CD14-positive monocyte (primary cell): Measurements from ENCODE around the gene ZNF184. TPM values are rescaled to one million over a fixed set of nuclear protein-coding genes. Genes with fewer than 3 reads are reported as not detected.

Source experiments
- DNase-seq, 3 donors: peaks; one replicate each; pipeline ENCODE4 v3.0.0-alpha.2; 2011 to 2022
- H2AFZ ChIP-seq: 2 replicates; pipeline ENCODE4 v1.6.0; 2012; ENCODE audit warnings: mild to moderate bottlenecking, low read depth, low read length, inconsistent platforms; ENCODE audit not compliant: insufficient read depth, poor library complexity, severe bottlenecking
- H3K27ac ChIP-seq, 2 donors: 1 replicate in 1 of 2; 2 replicates in 1 of 2; pipeline ENCODE4 v1.5.1; 2012 to 2013; ENCODE audit warnings: low read length in 2 of 2, control low read depth in 1 of 2, inconsistent platforms in 1 of 2, low read depth in 1 of 2, mild to moderate bottlenecking in 1 of 2
- H3K27me3 ChIP-seq, 2 donors: one replicate each; pipeline versions ENCODE4 v1.6.0 to v1.6.1; 2011 to 2013; ENCODE audit warnings: low read length in 2 of 2; ENCODE audit not compliant: control insufficient read depth in 2 of 2, insufficient read depth in 2 of 2
- H3K36me3 ChIP-seq, 2 donors: replicated peaks in 1 of 2; 1 replicate in 1 of 2; 2 replicates in 1 of 2; pipeline versions ENCODE4 v1.5.1 to v1.6.1; 2012 to 2013; ENCODE audit warnings: low read length in 2 of 2, control low read depth in 1 of 2, inconsistent platforms in 1 of 2, mild to moderate bottlenecking in 1 of 2; ENCODE audit not compliant: insufficient read depth in 2 of 2, control insufficient read depth in 1 of 2
- H3K4me1 ChIP-seq, 2 donors: 1 replicate in 1 of 2; 2 replicates in 1 of 2; pipeline versions ENCODE4 v1.5.1 to v1.6.1; 2012 to 2013; ENCODE audit warnings: low read length in 2 of 2, control low read depth in 1 of 2, inconsistent platforms in 1 of 2, mild to moderate bottlenecking in 1 of 2, moderate library complexity in 1 of 2; ENCODE audit not compliant: insufficient read depth in 2 of 2, control insufficient read depth in 1 of 2
- H3K4me2 ChIP-seq: replicated peaks from 2 replicates; pipeline ENCODE3; 2012; ENCODE audit warnings: low read length, moderate library complexity, mild to moderate bottlenecking; ENCODE audit not compliant: poor library complexity, severe bottlenecking; ENCODE audit errors: extremely low read depth
- H3K4me3 ChIP-seq, 3 experiments: fragments of 200-600 bp in 1 of 3; sonication (generic) in 1 of 3; replicated peaks in 1 of 3; 1 replicate in 2 of 3; 2 replicates in 1 of 3; pipeline ENCODE4 v1.5.1; 2011 to 2013; ENCODE audit warnings: low read length in 3 of 3, mild to moderate bottlenecking in 3 of 3, control low read depth in 2 of 3, low read depth in 2 of 3, inconsistent platforms in 1 of 3, moderate library complexity in 1 of 3
- H3K79me2 ChIP-seq: 2 replicates; pipeline ENCODE4 v1.6.0; 2012; ENCODE audit warnings: mild to moderate bottlenecking, control low read depth, inconsistent platforms, low read length, moderate library complexity; ENCODE audit not compliant: insufficient read depth
- H3K9ac ChIP-seq: 2 replicates; pipeline ENCODE4 v1.6.0; 2017; ENCODE audit warnings: low read length, mild to moderate bottlenecking; ENCODE audit not compliant: insufficient read depth, poor library complexity, severe bottlenecking
- H3K9me3 ChIP-seq, 2 donors: replicated peaks in 1 of 2; 1 replicate in 1 of 2; 2 replicates in 1 of 2; pipeline versions ENCODE4 v1.5.1 to v1.6.1; 2012 to 2013; ENCODE audit warnings: low read length in 2 of 2, control low read depth in 1 of 2; ENCODE audit not compliant: control insufficient read depth in 1 of 2, insufficient read depth in 1 of 2
- H4K20me1 ChIP-seq: 2 replicates; pipeline ENCODE4 v1.6.0; 2012; ENCODE audit warnings: mild to moderate bottlenecking, low read length, control low read depth, moderate library complexity; ENCODE audit not compliant: insufficient read depth
- H3K27ac Mint-ChIP-seq, 7 donors: one replicate each; pipeline ENCODE4 v1.8.0; 2020; ENCODE audit warnings: mild to moderate bottlenecking in 7 of 7, mixed read lengths in 7 of 7, moderate library complexity in 6 of 7, inconsistent platforms in 2 of 7
- H3K27me3 Mint-ChIP-seq, 3 donors: one replicate each; pipeline ENCODE4 v1.8.0; 2021 to 2022; ENCODE audit warnings: low read depth in 3 of 3, mild to moderate bottlenecking in 3 of 3, mixed read lengths in 3 of 3, moderate library complexity in 3 of 3, inconsistent platforms in 1 of 3
- H3K36me3 Mint-ChIP-seq, 2 donors: one replicate each; pipeline ENCODE4 v1.8.0; 2020; ENCODE audit warnings: mixed read lengths in 2 of 2, inconsistent platforms in 1 of 2, mild to moderate bottlenecking in 1 of 2
- H3K4me1 Mint-ChIP-seq: one replicate; pipeline ENCODE4 v1.8.0; 2020; ENCODE audit warnings: mild to moderate bottlenecking, mixed read lengths
- H3K4me3 Mint-ChIP-seq, 2 donors: one replicate each; pipeline ENCODE4 v1.8.0; 2020; ENCODE audit warnings: mild to moderate bottlenecking in 2 of 2, mixed read lengths in 2 of 2, moderate library complexity in 1 of 2
- H3K9me3 Mint-ChIP-seq, 7 donors: one replicate each; pipeline ENCODE4 v1.8.0; 2020 to 2022; ENCODE audit warnings: mixed read lengths in 7 of 7, mild to moderate bottlenecking in 6 of 7, moderate library complexity in 6 of 7, inconsistent platforms in 2 of 7
- CTCF ChIP-seq: fragments of 200-600 bp; IDR thresholded peaks from one replicate; pipeline ENCODE4 v1.8.0; 2022; ENCODE audit warnings: antibody characterized with exemption, mild to moderate bottlenecking
- WGBS: methylation state at CpG from one replicate; pipeline ENCODE4 v1.1.5; 2013; ENCODE audit warnings: missing lambda C conversion rate; ENCODE audit not compliant: insufficient coverage; 5-methylcytosine and 5-hydroxymethylcytosine counted together
- intact Hi-C, 2 donors: fragments of 100-400 bp; cut with micrococcal nuclease; formaldehyde crosslinking; loops; one replicate each; pipeline versions ENCODE4 v1.15.0 to v1.15.1; 2023
- polyA plus RNA-seq, 3 donors: library from polyadenylated mRNA; depleted of rRNA in 1 of 3; unstranded in 2 of 3; stranded (reverse) in 1 of 3; fragments of 300-500 nt in 2 of 3; fragments of >200 nt in 1 of 3; fragmentation: Illumina TruSeq in 2 of 3; gene quantifications; 1 replicate in 2 of 3; 2 replicates in 1 of 3; pipeline ENCODE4 v1.2.3, GENCODE V29; 2012 to 2021

ZNF184 gene
- polyA plus RNA-seq, 3 donors, result 1.00 to 1.5 (median 1.5) TPM

DNA sequence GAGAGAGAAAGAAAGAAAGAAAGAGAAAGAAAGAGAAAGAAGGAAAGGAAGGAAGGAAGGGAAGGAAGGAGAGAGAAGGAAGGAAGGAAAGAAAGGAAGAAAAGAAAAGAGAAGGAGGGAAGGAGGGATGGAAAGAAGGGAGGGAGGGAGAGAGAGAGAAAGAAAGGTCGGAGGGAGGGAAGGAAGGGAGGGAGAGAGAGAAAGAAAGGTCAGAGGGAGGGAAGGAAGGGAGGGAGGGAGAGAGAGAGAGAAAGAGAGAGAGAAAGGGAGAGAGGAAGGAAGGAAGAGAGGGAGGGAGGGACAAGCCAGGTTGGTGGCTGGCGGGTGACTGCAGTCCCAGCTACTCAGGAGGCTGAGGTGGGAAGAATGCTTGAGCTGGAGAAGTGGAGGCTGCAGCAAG, 27.3 kb upstream of the ZNF184 start:
- H3K9ac ChIP-seq, result no peak overlapping the region
- H3K4me1 ChIP-seq, result peaks cover 20 to 24% of the 10 kb centered on the region in 2 donors
- H3K27me3 ChIP-seq, result peaks cover 54 to 86% of the 10 kb centered on the region in 2 donors
- peaks cover 7 to 11% of the 10 kb centered on the region in 2 donors for H3K9me3 ChIP-seq
- Mint-ChIP-seq H3K27me3 (peaks cover 53 to 79% (median 64%) of the 10 kb centered on the region in 3 donors), H3K4me1 (peaks cover 26% of the 10 kb centered on the region), H3K4me3 (peak overlapping the region in 1 of 2 donors; percentile 71), H3K27ac (no peak overlapping the region), H3K36me3 (peaks cover 3 to 12% of the 10 kb centered on the region in 2 donors), H3K9me3 (peaks cover 7 to 25% (median 15%) of the 10 kb centered on the region in 7 donors)
- intact Hi-C loops, result no loop called here
- H2AFZ ChIP-seq, result no peak overlapping the region
- H4K20me1 ChIP-seq, result no peaks in the 10 kb centered on the region
- no peak for TF ChIP-seq CTCF
- no peak overlapping the region for H3K27ac ChIP-seq
- no peak for DNase-seq
- H3K36me3 ChIP-seq, result no peaks in the 10 kb centered on the region
- H3K4me3 ChIP-seq, result no peak overlapping the region
- no peaks in the 10 kb centered on the region for H3K79me2 ChIP-seq
- H3K4me2 ChIP-seq, result no peak overlapping the region
- WGBS, result 8% methylated on average over 1 of the region's 2 CpGs

DNA sequence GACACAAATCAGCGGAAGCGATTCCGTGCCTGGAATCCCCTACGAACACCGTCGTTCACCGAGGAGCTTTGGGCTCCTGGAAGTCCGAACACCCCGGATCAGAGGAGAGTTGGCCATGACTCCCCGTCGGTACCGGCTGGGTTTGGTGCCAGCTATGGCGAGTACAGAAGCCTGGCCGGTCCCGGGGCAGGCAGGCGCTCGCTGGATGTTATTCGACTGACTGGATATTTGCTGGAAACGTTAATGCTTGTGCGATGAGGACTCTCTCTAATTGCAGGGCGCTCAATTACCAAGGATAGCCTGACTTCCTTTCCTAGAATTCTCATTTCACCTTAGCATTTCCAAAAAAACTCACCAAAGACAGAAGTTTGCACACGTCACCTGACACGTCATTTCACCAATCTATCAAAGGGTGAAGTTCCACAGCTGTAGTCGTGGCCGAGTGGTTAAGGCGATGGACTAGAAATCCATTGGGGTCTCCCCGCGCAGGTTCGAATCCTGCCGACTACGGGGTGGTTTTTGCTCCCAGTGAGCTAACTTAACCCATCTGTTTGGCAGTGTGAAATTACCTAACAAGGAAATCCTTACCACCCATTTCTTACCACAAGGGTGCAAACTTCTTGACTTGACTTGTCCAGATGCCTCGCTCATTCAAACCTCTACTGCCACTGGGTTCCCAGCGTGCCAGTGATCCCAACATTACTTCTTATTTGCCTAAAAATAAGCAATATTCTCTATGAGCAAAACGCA, 22.7 kb upstream of the ZNF184 start:
- peaks cover 41 to 69% of the 10 kb centered on the region in 2 donors for H3K27me3 ChIP-seq
- 6% methylated on average over 24 of the region's 34 CpGs for WGBS
- no peaks in the 10 kb centered on the region for H3K36me3 ChIP-seq
- no peaks in the 10 kb centered on the region for H3K79me2 ChIP-seq
- no peak for DNase-seq
- intact Hi-C loops, result no loop called here
- H3K9me3 ChIP-seq, result peaks cover 7 to 17% of the 10 kb centered on the region in 2 donors
- H3K27me3 Mint-ChIP-seq, result peaks cover 55 to 65% (median 61%) of the 10 kb centered on the region in 3 donors
- peak overlapping the region in 1 of 3 experiments; percentile 35 for H3K4me3 ChIP-seq
- H3K4me2 ChIP-seq, result peak overlapping the region; percentile 43
- TF ChIP-seq CTCF, result no peak
- H3K9me3 Mint-ChIP-seq, result peaks cover 7 to 28% (median 20%) of the 10 kb centered on the region in 7 donors
- H2AFZ ChIP-seq, result peak overlapping the region; percentile 42
- peaks cover 4 to 15% of the 10 kb centered on the region in 2 donors for H3K36me3 Mint-ChIP-seq
- H4K20me1 ChIP-seq, result no peaks in the 10 kb centered on the region
- H3K27ac Mint-ChIP-seq, result peak overlapping the region in 1 of 7 donors; percentile 5
- no peak overlapping the region for H3K27ac ChIP-seq
- H3K4me1 ChIP-seq, result peaks cover 7 to 8% of the 10 kb centered on the region in 2 donors
- peak overlapping the region; percentile 25 to 82 for H3K4me3 Mint-ChIP-seq
- H3K9ac ChIP-seq, result no peak overlapping the region
- H3K4me1 Mint-ChIP-seq, result peaks cover 13% of the 10 kb centered on the region
